Stimulated activated CD8-positive, alpha-beta memory T cell treated with anti-CD3 and anti-CD28 coated beads, Interleukin-4, amount 100 ng/mL, for 4 hours (primary cell): Measurements from ENCODE around the gene VAPB.

Experiments used
- DNase-seq, 2 donors: peaks; one replicate each; pipeline ENCODE4 v3.0.0-alpha.2; 2020; ENCODE audit warnings: low read depth in 2 of 2, low spot score in 1 of 2

Gene VAPB

DNA sequence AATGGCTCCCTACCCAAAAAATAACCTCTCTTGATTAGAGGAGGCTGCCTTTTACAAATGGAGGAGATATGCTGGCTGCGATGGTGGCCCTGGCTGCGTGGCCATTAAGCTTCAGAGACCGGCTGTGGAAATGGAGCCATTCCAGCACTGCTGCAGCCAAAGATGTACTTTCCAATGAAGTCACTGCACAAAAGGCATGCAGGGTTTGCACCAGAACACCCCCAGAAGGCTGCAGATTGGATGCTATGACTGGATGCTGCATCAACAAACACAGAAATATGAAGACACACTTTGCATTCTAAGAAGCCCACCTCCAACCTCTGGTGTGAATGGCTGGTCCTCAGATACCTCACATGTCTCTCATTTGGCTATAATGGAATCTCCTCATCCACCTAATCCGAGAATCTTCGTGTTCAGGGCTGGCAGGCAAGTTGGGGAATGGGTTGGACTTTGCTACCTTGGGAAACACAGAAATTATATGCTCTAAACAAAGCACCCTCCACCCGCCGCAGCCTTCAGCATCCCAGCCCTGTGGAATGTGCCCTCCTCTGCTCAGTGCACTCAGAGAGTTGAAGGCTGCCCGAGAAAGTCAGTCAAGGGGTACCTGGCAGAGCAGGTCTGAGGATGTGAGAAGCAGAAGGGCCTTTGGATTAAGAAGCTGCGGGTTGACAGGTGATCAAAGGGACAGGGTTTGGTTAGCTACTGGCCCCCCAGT, 90.9 kb downstream of the VAPB start:
- DNase-seq: no peak

DNA sequence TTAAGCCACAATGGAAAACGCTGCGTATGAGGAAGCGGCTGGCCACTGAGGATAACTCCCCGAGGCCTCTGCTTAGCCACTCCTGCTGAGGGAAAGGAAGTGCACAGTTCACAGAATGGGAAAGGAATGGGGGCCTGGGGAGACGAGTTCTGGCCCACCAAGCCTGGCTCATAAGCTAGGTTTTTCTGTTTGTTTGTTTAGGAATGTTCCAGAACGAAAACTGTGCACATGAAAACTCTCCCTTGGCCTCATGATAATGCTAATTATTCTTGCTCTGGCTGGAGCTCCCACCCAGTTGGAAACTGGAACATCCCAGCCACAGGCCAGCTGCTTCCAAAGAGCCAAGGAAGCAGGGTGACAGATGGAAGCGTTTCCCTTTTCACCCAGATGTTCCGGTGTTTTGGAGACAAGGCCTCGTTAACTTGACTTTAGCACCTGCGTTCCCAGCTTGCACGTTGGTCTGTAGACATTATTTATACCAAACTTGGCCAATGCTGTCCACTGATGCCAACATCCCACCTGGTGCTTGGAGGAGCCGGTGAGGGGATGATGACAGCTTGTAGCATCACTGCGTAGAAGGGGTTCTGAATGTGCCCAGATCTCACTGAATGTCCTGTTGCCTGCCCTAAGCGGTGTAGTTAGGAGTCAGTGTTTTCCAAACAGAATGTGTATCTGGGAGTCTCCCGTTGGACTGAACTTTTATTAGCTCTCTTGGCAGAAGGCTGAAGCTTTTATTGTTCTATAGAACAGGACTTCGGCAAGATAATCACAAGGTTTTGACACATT, 91.7 kb downstream of the VAPB start:
- no peak for DNase-seq

DNA sequence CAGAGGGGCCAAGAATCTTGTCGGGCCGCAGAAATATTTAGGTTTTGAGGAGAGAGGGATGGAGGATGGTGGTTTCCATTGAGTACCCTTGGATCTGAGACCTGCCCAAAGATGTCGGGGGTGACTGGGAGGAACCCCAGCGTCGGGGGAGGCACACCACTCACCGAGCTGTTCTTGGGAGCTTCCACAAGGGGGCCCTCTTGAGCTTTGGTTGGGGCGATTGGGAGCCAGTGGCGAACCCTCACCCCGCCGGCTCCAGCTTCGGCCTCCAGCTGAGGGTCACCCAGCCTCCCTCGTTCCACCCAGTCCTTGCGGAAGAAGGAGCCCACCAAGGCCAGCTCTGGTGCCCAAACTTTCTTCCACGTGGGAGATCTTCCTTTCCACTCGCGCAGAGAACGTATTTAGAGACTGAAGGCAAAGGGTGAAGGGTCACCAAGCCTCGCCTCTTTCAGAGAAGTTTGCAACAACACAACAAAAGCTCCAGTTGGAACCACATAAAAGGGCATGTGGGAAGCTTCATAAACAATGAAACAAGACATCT, 92.5 kb downstream of the VAPB start:
- DNase-seq: no peak

DNA sequence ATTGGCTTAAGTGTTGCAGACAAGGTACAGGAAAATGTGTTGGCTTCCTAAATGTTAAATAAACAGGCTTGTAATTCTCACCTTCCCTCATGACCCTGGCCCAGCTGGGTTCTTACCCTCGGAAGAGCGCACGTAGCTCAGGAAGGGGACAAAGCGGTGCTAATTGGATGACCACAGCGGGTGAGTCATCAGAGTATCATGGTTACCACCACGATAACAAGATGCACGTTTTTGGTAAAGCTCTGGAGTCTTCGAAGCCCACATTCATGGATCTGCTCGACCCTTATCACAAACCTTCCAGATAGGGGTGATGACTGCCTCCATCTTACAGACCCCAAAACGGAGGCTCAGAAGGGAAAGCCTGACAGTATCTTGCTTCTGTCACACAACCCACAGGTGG, 93.4 kb downstream of the VAPB start:
- DNase-seq: no peak

DNA sequence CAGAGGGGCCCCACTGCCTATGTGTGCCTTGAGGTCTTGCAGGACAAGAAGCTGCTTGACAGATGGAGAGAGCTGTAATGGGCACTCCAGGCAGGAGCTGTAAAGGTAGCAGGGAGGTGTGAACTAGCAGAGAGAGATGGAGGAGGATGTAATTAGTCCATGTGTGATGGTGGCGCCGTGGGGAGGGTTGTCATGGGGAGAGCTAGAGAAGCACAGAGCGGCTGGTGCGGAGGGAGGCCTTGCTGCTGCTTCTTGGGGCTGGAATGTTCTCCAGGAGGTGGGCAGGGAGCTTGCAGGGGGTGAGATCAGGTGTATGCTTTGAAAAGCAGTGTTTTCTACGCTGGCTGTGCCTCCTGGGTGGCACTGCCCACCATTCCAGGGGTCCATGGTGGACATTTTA, 94.0 kb downstream of the VAPB start:
- no peak for DNase-seq

DNA sequence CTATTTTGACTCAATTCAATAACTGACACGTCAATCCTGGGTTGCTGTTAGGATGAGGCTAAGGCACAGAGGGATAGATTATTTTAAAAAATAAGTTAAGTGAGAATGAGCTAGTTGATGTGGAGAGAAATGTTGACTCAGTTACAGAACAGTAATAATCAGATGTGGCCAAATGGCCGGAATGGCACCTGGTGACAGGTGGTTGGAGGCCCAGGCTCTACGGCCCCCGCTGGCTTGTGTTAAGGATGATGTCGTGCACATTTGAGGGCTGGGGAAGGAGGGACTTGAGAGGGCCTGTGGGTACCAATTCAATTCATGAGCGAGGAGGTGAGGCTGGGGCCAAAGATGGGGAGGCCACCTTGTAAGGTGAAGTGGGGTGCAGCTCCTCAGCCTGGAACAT, 94.4 kb downstream of the VAPB start:
- DNase-seq: no peak

DNA sequence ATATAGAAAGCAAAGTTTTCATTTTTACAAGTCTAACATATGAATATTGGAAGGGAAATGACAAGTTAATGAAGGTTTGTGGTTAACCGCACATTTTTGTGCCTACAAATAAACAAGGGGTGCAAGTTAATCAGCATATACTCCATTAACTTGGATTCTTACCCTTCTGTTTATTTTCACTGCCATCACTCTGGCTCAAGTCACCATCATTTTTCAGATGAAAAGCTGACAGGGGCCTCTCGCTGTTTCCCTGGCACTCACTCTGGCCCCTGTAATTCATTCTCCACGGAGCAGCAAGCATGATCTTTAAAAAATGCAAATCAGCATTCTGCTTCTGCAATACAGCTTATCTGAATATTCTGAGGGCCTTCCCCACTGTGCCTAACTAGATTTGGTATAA, 96.4 kb downstream of the VAPB start:
- no peak for DNase-seq

DNA sequence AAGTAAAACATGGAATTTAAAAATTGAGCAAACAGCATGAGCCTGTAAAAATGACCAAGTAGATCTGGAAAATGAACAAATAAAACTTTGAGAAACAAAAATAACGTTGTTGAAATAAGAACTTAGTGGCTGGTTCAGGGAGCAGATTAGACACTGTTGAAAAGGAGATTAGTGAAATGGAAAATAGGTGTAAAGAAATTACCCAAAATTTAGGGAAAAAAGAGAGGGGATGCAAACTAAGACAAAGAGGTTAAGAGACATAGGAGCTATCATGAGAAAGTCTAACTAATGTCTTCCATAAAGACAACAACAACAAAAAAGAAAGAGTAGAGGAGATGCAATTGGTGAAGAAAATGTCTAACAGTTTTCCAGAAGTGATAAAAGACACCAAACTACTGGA, 97.2 kb downstream of the VAPB start:
- no peak for DNase-seq

DNA sequence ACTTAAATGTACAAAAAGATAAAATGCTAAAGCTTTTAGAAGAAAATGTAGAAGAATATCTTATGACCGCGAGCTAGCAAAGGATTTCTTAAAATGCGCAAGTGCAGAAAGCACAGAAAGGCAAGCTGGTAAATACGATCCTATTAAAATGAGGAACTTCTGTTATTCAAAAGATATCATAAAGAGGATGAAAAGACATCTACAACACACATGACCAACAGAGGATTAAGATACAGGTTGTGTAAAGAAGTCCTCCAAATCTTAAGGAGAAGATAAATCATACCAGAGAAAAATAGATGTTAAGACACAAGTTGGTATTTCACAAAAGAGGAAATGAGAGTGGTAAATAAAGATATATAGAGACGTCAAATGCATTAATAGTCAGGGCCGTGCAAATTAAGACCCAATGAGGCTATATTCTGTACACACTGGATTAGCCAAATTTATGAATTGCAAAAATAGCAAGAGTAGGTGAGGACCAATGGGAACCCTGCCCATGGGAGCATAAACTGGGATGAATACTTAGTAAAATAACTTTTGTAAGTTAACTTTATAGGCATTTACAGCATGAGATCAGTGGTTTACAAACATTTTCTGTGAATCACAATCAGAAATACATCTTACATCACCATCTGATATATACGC, 103.2 kb downstream of the VAPB start:
- no peak for DNase-seq

DNA sequence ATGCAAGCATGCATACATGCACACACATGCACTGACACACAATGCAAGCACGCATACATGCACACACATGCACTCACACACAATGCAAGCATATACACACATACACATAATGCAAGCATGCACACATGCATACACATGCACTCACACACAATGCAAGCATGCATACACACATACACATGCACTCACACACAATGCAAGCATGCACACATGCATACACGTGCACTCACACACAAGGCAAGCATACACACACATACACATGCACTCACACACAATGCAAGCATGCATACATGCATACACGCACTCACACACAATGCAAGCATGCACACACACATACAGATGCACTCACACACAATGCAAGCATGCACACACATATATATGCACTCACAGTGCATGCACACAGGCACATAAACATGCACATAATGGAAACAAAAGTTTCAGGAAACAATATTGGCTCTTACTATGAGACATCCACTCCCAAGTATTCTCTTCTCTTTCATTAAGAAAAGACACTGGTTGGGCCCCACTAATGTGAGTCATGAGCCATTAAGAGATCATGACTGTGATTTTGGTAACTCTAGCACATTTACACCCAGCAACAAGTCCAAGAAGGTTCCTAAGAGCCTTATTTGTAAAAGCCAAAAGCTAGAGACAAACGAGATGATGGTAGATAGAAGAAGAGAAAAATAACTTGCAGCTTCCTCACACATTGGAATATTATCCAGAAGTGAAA, 103.9 kb downstream of the VAPB start:
- DNase-seq: no peak

DNA sequence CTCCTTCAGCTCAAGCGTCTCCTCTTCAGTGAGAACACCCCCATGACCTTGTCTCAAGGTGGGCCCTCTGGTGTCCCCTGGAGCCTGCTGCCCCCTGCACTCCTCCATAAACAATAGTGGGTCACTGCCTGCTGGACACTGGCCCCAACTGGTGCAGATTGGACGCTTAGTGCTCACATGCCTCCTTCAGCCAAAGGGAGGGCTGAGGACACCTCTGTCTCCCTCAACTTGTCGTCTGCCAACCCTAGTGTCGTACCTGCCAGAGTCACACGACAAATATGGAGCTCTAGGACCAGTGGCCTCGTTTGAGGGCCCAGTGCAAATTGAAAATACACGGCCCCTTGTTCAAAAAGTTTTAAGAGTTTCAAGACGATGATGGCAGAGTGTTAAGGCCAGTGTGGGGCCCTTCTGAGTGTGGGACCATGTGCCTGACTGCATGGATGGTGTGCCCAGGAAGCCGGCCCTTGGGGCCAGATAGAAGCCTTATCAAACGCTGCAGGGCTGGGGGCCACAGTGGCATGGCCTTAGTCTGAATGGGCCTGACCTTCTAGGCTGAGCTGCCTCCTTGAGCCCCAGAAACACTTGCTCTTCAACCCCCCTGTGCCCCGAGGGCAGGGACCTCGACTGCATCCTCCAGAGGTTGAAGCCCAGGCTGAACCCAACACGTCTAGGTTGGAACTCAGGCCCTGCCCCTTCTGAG, 106.0 kb downstream of the VAPB start:
- DNase-seq: no peak

DNA sequence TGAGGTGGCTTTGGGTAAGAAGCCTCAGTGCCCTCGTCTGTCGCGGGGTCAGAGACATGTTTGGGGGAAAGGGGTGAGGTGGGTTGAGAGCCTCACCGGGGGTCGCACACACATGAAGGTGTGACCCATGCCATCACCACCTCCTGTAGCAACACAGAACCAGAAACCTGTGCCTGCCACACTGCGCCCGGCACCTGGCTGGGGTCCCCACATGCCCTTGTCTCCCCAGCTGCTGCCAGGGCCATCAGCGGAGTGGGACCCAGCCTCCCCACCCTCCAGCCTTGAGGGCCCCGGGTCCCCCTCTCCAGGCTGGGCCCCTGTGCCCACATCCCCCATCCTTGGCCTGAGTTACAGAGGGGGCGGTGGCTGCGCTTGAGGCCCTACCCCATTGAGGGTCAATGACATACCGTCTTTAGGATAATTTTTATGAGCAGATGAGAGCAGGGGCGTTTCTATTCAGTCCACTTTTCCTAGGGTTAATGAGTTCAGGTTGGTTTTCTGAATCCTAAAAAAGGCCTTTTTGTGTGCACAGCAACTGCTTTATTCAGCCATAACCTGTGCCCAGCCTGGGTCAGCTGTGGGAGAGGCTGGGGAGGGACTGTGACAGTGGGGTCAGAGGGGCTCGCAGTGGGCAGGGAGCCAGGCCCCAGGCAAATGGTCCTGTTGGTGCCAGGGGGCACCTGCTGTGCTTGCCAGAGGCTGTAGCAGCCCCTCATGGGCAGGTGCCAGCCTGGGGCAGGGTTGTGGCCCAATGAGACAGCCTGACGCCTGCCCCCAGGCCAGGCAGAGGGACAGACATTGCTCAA, 106.8 kb downstream of the VAPB start:
- no peak for DNase-seq

DNA sequence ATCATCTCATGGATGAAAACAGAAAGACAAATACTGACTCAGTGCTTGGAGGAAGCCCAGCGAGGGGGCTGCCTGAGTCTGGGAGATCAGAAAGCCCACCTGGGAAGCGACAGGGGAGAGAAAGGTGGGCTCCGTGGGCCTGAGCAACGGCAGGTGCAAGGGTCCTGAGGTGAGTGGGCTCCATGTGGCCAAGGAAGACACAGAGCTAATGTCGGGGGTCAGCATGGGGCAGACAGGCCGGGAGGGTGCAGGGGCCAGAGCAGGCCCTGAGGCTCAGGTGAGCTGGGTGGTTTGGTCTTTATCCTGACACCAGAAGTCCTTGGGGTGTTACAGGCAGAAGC, 107.4 kb downstream of the VAPB start:
- DNase-seq: no peak

DNA sequence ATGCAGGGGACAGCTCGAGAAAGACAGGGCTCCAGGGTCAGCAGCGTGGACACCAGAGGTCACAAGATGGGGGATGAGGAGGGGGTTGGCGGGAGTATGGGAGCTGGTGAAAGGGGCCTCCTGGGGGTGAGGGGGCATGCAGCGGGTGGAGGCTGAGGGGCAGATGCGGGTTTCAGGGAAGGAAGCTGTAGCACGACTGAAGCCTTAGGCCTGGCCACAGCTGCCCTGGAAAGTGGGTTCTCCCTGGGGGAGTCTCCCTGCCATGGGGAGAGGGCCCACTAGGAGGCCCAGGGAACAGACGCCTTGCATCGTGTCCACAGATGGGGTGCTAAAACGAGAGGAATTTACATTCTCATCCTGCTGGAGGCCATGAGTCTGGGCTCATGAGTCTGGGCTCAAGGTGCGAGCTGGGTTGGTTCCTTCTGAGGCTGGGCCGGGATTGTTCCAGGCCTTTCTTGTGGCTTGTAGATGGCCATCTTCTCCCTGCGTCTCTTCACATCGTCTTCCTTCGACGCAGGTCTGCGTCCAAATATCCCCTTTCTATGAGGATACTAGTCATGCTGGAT, 108.1 kb downstream of the VAPB start:
- DNase-seq: no peak

DNA sequence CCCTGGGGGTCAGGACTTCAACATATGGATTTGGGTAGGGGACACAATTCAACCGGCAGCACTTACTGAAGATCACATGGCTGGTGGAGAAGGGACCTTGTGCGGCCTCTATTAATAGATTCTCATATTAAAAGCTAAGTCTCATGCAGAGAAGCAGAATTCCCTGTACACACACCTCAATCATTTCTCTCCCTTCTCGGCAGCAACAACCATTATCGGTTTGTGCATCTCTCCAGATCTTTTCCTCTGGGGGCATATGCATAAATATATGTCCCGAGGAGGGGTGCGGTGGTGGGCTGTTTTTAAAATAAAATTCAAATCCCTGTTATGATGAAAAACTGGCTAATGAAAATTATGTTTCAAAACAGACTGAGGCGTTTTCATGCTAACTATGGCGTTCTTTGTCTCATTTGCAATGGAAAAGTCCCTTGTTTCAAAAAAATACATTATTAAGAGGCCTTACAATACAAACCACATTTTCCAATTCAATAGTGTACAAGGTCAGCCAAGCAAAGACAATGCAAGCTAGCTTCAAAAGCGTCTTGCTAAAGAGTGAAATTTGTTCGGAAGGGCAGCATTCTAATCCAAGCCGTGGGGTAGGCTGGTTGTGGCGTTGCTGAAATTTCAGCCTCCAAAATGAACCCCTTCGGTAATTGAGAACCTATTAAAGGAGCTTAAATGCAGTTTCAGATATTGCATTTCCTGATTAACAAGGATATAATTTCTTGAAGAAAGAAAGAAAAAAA, 108.9 kb downstream of the VAPB start:
- no peak for DNase-seq

DNA sequence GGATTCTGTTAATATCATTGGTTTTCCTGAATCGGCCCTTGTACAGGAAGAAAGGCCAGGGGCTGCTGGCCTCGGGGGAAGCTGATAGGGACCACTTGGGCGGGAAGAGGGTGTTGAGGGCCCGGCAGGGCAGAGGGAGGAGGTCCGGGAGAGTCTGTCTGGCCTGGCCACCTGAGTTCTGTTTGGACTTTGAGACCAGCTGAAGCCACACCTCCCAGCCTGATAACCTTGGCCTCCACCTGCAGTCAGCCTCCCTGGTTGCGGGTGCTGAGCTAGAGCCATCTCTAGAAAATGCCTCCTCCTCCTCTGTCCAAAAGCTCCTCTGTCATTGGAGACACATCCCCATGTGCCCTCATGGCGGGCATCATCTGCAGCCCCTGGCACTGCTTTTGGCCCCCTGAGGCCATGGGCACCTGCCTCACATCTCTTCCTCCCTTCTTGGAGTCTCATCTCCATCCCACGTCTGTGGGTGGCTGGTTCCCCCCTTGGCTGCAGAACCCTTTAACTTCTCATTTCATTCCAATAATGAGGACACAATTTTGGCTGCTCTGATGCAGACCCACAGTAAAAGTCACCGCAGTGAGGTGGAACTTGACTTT, 109.5 kb downstream of the VAPB start:
- DNase-seq: no peak

DNA sequence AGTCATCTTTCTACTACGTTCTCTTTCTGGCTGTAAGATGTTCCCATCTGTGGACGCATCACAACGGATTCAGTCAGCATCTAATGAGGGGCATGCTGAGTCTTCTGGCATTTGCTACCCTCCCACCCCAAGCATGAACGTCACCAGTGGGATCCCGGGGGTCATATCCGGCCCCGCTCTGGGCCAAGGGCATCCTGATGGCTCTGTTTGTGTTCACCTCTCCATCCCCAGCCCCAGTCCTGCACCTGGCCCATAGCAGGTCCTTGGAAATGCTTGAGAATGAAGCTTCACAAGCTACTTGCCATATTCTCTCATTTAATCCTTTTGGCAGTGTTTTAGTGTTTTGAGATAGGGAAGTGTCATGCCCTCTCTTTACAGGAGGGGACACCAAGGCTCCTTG, 111.2 kb downstream of the VAPB start:
- DNase-seq: no peak
